GM10266 (cell line): Measurements from ENCODE around the gene SEC16A.
A peak's percentile ranks its signal among the peaks of the same experiment; 100 is the strongest.

Source experiments
- DNase-seq: peaks from one replicate; pipeline ENCODE4 v3.0.0; 2012; ENCODE audit errors: extremely low spot score
- CTCF ChIP-seq: IDR thresholded peaks from 2 replicates; pipeline ENCODE4 v1.5.1; 2012; ENCODE audit warnings: mild to moderate bottlenecking, low read depth; ENCODE audit not compliant: control insufficient read depth, insufficient read depth; ENCODE audit errors: missing control alignments

SEC16A gene

GRCh38 chr9:136487672-136488071 lies 4.8 kb upstream of the SEC16A start:
- TF ChIP-seq CTCF: no peak
- DNase-seq: no peak

- no peak for DNase-seq
- no peak for TF ChIP-seq CTCF
These were observed 4.2 kb upstream of the SEC16A start for GRCh38 chr9:136486823-136487620.

- TF ChIP-seq CTCF: no peak
- no peak for DNase-seq
These were observed 3.3 kb upstream of the SEC16A start for GRCh38 chr9:136486131-136486530.

- peak; percentile 88 for TF ChIP-seq CTCF
- peak; percentile 82 for DNase-seq
These were observed 2.5 kb upstream of the SEC16A start for GRCh38 chr9:136485049-136486045.

- no peak for DNase-seq
- TF ChIP-seq CTCF: peak; percentile 15
These were observed 1.6 kb upstream of the SEC16A start for GRCh38 chr9:136484153-136485048.

- peak; percentile 99 for DNase-seq
- TF ChIP-seq CTCF: no peak
These were observed 831 bp upstream of the SEC16A start for GRCh38 chr9:136483589-136484152.
